Stimulated activated CD8-positive, alpha-beta memory T cell treated with anti-CD3 and anti-CD28 coated beads, Interleukin-7, amount 100 ng/mL, for 24 hours (primary cell): ENCODE measurements around the gene SPHK1.
A peak's percentile ranks its signal among the peaks of the same experiment; 100 is the strongest.
"Not testable (repeated sequence)": the region's sequence is repeated elsewhere in the genome, so short reads cannot be mapped to it uniquely, and the experiment has no call there.

Experiments
- DNase-seq: peaks from one replicate; pipeline ENCODE4 v3.0.0-alpha.2; 2020; ENCODE audit warnings: low read depth

Gene SPHK1, protein sequence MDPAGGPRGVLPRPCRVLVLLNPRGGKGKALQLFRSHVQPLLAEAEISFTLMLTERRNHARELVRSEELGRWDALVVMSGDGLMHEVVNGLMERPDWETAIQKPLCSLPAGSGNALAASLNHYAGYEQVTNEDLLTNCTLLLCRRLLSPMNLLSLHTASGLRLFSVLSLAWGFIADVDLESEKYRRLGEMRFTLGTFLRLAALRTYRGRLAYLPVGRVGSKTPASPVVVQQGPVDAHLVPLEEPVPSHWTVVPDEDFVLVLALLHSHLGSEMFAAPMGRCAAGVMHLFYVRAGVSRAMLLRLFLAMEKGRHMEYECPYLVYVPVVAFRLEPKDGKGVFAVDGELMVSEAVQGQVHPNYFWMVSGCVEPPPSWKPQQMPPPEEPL

GRCh38 chr17:76384222-76384986 lies at the start of gene SPHK1:
SPHK1 (plus strand) TSS chr17:76384609; CDS start chr17:76385645, 1,036 bp downstream.
- DNase-seq, result peak; percentile 33

- DNase-seq, result no peak
Observed at GRCh38 chr17:76335716-76336381, 48.6 kb upstream of the SPHK1 start.

GRCh38 chr17:76336756-76337412 lies 47.5 kb upstream of the SPHK1 start:
- DNase-seq, result no peak

DNA sequence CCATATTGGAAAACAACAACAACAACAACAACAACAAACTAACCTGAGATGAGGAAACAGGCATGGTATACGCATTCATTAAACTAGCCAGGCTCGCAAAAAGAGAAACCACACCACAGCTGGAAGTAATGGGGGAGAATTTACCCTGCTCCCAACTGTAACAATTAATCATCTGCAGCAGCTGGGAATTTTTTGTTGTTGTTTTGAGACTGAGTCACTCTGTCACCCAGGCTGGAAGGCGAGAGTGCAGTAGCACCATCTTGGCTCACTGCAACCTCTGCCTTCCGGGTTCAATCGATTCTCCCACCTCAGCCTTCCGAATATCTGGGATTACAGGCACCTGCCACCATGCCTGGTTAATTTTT lies 47.0 kb upstream of the SPHK1 start:
- DNase-seq, result no peak

DNA sequence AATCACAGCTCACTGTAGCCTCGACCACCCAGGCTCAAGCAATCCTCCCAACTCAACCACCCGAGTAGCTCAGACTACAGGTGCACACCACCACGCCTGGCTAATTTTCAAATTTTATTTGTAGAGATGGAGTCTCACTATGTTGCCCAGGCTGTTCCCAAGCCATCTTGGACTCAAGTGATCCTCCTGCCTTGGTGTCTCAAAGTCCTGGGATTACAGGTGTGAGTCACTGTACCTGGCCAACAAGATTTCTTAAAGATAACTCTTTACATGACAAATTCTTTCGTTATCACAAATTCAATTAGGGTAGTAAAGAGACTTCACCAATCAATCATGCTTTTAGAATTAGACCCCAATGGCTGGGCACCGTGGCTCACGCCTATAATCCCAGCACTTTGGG lies 43.1 kb upstream of the SPHK1 start:
- DNase-seq, result no peak

DNA sequence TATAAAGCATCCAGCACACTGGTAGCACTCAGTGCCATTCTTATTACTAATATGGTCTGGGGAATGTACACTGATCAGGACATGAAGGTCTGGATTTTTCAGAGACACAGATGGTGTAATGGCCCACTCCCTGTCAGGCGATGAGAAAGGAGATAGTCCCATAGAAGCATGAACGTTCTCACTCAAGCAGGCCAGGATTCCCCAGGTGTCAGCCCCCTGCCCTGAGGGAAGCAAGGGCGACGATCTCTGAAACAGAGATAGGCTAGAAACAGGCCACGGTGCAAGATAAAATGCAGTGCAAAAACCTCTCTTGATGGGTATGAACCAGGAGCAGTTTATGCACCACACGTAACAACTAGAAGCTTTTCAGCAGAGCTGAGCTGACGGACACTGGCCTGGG lies 41.3 kb upstream of the SPHK1 start:
- no peak for DNase-seq

DNA sequence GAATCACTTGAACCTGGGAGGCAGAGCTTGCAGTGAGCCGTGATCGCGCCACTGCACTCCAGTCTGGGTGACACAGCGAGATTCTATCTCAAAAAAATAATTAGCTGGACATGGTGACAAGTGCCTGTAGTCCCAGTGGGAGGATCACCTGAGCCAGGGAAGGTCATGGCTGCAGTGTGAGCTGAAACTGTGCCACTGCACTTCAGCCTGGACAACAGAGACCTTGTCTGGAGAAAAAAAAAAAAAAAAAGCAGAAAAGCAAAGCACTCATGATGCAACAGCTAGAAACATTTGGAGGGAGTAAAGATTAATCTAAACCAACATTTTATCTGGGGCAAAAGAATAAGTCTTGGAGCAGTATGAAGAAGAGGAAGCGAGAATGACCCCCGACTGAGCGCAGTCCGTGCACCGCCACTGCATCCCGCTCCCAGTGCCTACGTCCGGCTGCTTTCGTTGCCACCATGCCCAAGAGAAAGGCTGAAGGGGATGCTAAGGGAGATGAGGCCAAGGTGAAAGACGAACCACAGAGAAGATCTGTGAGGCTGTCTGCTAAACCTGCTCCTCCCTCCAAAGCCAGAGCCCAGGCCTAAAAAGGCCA lies 38.9 kb upstream of the SPHK1 start:
- DNase-seq, result no peak

GRCh38 chr17:76346936-76347335 lies 37.5 kb upstream of the SPHK1 start:
- not testable (repeated sequence) for DNase-seq

- DNase-seq, result no peak
Observed at GRCh38 chr17:76350463-76350862, 33.9 kb upstream of the SPHK1 start.

DNA sequence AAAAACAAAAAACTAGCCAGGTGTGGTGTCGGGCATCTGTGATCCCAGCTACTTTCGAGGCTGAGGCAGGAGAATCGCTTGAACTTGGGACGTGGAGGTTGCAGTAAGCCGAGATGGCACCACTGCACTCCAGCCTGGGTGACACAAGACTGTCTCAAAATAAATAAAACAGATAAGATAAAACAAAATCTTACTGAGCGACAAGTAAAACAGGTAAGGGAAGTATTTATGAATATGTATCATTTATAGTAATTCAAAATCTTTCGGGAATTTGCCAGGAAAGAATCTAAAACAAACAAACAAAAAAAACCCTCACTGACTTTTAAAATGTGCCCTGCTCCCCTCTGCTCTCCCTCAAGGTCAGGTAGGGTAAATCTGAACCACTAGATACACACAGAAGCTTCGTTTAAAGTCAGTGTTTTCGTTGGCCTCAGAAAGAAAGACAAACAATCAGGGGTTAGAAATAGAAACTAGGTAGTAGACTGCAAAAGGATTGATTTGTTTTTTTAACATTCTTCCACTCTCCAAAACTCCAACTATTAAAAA lies 32.8 kb upstream of the SPHK1 start:
- no peak for DNase-seq

GRCh38 chr17:76353004-76353598 lies 31.3 kb upstream of the SPHK1 start:
- DNase-seq, result no peak

DNA sequence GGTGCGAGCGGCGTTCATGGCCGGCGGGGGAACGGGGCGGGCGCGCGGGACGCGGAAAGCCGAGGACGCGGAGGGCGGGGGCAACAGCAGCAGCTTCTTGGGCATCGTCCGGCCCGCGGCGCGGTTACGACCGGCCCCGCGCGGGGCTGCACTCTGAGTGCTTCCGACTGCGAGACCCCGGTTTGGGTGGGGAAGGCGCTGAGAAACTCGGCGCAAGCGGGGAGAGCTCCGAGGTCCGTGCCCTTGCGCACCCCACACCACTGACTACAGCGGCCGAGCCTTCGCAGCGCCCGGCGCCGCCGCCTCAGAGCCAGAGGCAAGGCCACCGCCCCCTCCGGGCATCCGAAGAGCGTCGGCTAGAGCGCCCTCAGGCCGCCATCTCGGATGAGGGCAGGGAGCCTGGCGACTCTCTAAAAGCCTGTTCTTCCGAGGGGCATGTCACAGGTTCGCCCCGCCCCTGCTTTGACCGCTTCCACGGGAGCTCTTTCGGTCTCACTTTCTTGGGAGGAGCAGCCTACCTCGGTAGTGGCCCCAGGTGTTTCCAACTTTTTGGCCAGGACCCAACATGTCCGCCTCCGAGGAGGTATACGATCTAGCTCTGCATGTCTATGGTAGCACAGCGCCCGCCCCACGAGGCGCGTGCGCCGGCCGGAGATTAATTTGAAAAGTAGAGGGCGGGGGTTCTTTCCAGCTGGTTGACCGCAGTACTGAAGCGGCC lies 30.7 kb upstream of the SPHK1 start, which contains the start of gene PRPSAP1:
TSS of gene PRPSAP1 (minus strand) at position 318 of the 718 bp plus-strand sequence. CDS start at position 105, 213 bp downstream.
- peak; percentile 59 for DNase-seq

DNA sequence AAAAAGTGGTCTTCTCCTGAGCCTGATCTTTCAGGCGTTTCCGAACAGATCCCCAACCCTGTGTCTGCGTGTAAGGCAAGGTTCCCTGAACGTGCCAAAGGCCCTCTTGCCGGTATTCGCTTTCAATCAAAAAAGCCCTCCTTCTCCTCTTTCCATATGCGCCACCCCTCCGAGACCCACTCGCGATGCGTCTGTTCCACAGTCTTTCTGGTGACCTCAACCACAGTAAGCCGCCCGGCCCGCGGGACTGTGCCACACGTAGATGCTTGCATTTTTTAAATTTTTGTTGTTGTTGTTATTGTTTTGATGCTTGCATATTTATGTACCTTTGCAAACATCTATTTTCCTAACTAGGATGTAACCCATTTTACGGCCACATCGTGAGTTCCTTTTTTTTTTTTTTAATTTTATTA lies 30.1 kb upstream of the SPHK1 start:
- no peak for DNase-seq

DNA sequence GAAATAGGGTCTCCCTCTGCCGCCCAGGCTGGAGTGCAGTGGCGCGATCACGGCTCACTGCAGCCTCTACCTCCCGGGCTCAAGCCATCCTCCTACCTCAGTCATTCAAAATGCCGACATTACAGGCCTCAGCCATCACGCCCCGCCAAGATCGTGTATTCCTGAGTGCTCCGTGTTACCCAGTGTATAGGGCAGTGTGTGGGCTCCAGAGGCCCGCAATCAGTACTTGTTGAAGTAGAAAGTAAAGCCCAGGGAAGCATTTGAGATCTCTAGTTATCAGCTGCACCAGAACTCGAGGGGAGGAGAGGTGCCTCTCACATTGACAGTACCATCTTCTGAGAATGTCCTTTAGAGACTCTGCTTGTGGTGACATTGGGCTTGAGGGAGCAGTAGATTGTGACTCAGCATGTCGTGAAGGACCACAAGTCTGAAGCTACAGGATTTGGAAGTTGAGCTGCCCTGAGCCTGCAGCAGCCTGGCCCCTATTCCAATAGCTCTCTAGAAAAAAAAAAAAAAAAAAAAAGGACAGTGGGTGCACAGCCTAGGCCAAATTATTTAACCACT lies 29.6 kb upstream of the SPHK1 start:
- DNase-seq, result no peak

DNA sequence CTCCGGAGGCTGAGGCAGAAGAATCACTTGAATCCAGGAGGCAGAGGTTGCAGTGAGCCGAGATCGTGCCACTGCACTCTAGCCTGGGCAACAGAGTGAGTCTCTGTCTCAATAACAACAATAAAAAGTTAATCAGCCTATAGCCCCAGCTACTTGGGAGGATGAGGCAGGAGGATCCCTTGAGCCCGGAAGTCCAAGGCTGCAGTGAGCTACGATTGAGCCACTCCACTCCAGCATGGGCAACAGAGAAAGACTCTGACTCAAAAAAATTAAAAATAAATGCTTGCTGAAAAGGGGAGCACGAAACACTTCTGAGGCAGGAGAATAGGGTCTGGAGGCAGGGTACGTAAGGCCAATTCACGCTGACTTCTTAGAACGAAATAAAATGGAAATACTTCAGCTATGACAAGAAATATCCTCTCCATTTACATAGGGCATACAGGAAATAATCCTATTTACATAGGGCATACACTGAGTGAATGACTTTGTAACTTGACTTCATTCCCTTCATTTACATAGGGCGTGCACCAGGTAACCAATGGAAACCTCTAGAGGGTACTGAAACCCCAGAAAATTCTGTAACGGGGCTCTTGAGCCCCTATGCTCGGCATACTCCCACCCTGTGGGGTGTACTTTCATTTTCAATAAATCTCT lies 27.5 kb upstream of the SPHK1 start:
- DNase-seq, result no peak

DNA sequence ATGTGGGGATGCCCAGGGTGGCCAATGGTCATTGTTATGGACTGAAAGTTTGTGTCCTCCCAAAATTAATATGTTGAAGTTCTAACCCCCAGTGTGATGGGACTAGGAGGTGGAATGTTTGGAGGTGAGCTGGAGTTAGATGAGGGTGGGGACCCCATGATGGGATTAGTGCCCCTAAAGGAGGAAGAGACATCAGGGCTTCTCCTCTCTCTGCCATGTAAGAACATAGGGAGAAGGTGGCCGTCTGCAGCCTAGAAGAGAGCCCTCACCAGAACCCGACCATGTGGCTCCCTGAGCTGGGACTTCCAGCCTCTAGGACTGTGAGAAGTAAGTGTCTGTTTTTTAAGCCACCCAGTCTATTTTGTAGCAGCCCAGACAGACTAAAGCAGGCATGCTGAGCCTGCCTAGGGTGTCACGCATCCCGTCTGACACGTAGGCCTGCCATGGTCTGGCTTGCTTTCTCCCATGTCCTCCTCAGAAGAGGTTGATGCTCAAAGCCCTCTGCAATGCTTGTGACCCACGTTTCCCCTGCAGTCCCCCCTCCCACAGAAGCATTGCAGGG lies 26.7 kb upstream of the SPHK1 start:
- no peak for DNase-seq

DNA sequence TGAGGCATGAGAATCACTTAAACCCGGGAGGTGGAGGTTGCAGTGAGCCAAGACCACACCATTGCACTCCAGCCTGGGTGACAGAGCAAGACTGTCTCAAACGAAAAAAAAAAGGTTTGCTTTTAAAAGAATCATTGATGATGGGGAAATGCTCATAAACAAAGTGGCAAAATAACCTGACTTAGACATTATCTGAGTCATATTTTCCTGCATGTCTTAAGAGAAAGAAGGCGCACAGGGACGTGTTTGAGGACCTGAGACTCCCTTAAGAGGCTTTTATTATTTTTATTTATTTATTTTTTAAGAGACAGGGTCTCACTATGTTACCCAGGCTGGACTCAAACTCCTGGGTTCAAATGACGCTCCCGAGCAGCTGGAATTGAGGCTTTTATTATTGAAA lies 25.0 kb upstream of the SPHK1 start:
- no peak for DNase-seq

DNA sequence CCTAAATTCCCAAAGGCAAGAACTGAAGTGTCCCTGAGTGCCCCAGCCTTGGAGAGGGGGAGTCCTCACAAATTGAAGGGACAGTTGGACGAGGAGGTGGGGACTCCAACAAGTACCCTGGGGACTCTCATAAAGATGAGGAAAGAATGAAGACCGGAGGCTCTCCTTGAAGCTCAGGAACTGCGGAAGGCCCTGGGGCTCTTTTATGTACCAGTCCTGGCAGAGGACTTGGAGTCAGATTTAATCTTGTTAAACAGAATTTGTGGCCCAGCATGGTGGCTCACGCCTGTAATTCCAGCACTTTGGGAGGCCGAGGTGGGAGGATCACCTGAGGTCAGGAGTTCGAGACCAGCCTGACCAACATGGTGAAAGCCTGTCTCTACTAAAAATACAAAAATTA lies 24.6 kb upstream of the SPHK1 start:
- DNase-seq, result not testable (repeated sequence)

DNA sequence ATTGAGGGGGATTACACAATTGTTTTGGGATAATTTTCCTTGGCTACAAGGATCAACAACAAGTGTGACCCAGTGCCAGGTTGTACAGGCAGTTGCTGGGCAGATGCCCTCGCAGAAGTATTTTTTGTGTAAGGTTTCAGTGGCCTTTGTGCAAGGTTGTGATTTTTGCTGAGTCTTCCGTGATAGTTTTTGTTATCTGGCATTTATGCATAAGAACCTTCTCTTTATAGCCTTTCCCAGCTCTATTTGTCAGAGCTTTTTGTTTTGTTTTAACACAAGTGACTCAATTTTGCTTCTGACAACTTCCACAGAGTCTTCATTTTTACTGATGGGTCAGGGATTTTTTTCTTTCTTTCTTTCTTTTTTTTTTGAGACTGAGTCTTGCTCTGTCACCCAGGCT lies 23.9 kb upstream of the SPHK1 start:
- no peak for DNase-seq
